PFSK-1 (cell line): ENCODE measurements around the gene A2M.

Experiments
- FOXP2 ChIP-seq: optimal IDR thresholded peaks from 2 replicates; pipeline ENCODE3; 2011; ENCODE audit warnings: borderline replicate concordance, control low read depth, inconsistent platforms; ENCODE audit not compliant: insufficient read depth; ENCODE audit errors: extremely low read length, extremely low read depth
- POLR2AphosphoS5 ChIP-seq: IDR thresholded peaks from 2 replicates; pipeline ENCODE4 v1.6.1; 2012; ENCODE audit warnings: low read depth, mild to moderate bottlenecking, control low read depth, low read length, moderate library complexity
- REST ChIP-seq, 2 experiments: IDR thresholded peaks; 2 replicates each; pipeline versions ENCODE4 v1.6.1 to v1.8.0; 2011 to 2012; ENCODE audit warnings: low read depth in 2 of 2, low read length in 2 of 2, control low read depth in 1 of 2, inconsistent platforms in 1 of 2, mild to moderate bottlenecking in 1 of 2, moderate library complexity in 1 of 2; ENCODE audit not compliant: insufficient read depth in 1 of 2
- SIN3A ChIP-seq: IDR thresholded peaks from 2 replicates; pipeline ENCODE4 v1.6.1; 2012; ENCODE audit warnings: mild to moderate bottlenecking, low read length, moderate library complexity, borderline replicate concordance; ENCODE audit not compliant: insufficient read depth
- TAF1 ChIP-seq: IDR thresholded peaks from 2 replicates; pipeline ENCODE4 v1.6.1; 2012; ENCODE audit warnings: low read length, control low read depth, borderline replicate concordance; ENCODE audit not compliant: insufficient read depth

Gene A2M

GRCh38 chr12:9134981-9135628, 19.4 kb upstream of the A2M start:
- no peak for TF ChIP-seq REST (IDR thresholded peaks at IDR 0.05; ENCODE audit: insufficient read depth in 1 of 2, low read depth in 2 of 2, low read length in 2 of 2)
- no peak for TF ChIP-seq TAF1
- no peak for TF ChIP-seq FOXP2
- TF ChIP-seq SIN3A: no peak
- TF ChIP-seq POLR2AphosphoS5: no peak

- TF ChIP-seq SIN3A (no peak), POLR2AphosphoS5 (no peak), REST (IDR thresholded peaks at IDR 0.05; ENCODE audit: insufficient read depth in 1 of 2, low read depth in 2 of 2, low read length in 2 of 2) (no peak), FOXP2 (no peak), TAF1 (no peak)
Measured at GRCh38 chr12:9133216-9133916, 17.6 kb upstream of the A2M start.

GRCh38 chr12:9132008-9132535, 16.4 kb upstream of the A2M start:
- TF ChIP-seq TAF1 (no peak), POLR2AphosphoS5 (no peak), REST (IDR thresholded peaks at IDR 0.05; ENCODE audit: insufficient read depth in 1 of 2, low read depth in 2 of 2, low read length in 2 of 2) (no peak), SIN3A (no peak), FOXP2 (no peak)

DNA sequence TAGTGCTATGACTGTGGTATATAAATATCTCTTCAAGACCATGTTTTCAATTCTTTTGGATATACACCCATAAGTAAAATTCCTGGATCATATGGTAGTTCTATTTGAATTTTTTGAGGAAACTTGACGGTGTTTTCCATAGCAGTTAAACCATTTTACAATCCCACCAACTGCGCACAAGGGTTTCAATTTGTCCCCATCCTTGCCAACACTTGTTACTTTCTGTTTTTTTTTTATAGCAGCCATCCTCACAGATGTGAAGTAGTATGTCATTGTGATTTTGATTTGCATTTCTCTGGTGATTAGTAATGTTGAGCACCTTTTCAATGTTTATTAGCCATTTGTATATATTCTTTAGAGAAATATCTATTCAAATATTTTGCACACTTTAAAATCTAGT, 14.5 kb upstream of the A2M start:
- no peak for TF ChIP-seq FOXP2

DNA sequence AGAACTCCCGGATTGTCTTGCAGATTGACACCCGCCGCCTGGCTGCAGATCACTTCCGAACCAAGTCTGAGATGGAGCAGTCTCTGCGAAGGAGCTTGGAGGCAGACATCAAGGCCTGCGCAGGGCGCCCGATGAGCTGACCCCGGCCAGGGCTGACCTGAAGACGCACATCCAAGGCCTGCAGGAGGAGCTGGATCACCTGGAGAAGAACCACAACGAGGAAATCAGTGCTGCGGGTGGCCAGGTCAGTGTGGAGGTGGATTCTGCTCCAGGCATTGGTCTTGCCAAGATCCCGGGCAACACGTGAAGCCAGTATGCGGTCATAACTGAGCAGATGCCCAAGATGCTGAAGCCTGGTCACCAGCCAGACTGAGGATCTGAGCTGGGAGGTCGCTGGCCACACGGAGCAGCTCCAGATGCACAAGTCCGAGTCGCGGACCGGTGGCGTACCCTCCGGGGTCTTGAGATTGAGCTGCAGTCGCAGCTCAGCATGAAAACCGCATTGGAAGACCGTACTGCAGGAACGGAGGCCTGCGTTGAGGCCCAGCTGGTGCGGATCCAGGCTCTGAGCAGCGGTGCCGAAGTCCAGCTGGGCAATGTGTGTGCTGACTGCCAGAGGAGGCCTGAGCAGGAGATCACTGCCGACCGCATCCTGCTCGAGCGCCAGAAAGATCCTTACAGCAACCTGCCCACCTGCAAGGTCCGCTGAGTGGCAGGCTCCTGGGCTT, 12.4 kb upstream of the A2M start:
- TF ChIP-seq POLR2AphosphoS5: no peak
- no peak for TF ChIP-seq SIN3A
- no peak for TF ChIP-seq FOXP2
- TF ChIP-seq REST (IDR thresholded peaks at IDR 0.05; ENCODE audit: insufficient read depth in 1 of 2, low read depth in 2 of 2, low read length in 2 of 2): no peak
- no peak for TF ChIP-seq TAF1
